ENCODE data around the gene SHC1. TPM values are rescaled to one million over a fixed set of nuclear protein-coding genes. Genes with fewer than 3 reads are reported as not detected.

The SHC1 gene
- polyA plus RNA-seq, 1 of the 3 experiments (the other 2 are of a cell fraction) = 338 TPM

GRCh38 chr1:154959426-154959780, 11.1 kb downstream of the SHC1 start:
- Histone ChIP-seq H3K79me2 (ENCODE audit: insufficient read depth) (peaks cover 32% of the 10 kb centered on the region), H3K9me3 (no peaks in the 10 kb centered on the region), H3F3A (replicated peaks; ENCODE audit: insufficient read depth) (peaks cover 22% of the 10 kb centered on the region), H3K27ac (ENCODE audit: low read depth in 2 of 2, low read length in 1 of 2) (no peak overlapping the region), H3K9me2 (no peaks in the 10 kb centered on the region), H3K4me1 (ENCODE audit: control insufficient read depth in 1 of 2, insufficient read depth in 2 of 2, low read depth in 1 of 2, low read length in 1 of 2) (peaks cover 4 to 45% of the 10 kb centered on the region in 2 experiments; a peak in 3 of 4 replicates), H3K36me3 (replicated peaks in 1 of 2; ENCODE audit: control insufficient read depth in 1 of 2, insufficient read depth in 2 of 2, low read length in 1 of 2) (peaks cover 6 to 40% of the 10 kb centered on the region in 2 experiments), H3K4me3 (ENCODE audit: low read depth in 2 of 2, low read length in 1 of 2) (no peak overlapping the region), H2AFZ (ENCODE audit: low read depth) (no peak overlapping the region), H4K20me1 (ENCODE audit: insufficient read depth) (no peaks in the 10 kb centered on the region), H3K4me2 (no peak overlapping the region), H3K9ac (no peak overlapping the region), H3K27me3 (ENCODE audit: insufficient read depth) (no peaks in the 10 kb centered on the region)
- TF ChIP-seq ZBTB33 (IDR thresholded peaks at IDR 0.05; ENCODE audit: borderline replicate concordance, low read depth) (no peak), NRF1 (IDR thresholded peaks at IDR 0.05; ENCODE audit: low read depth, low read length) (no peak), RAD21 (IDR thresholded peaks at IDR 0.05; ENCODE audit: low read length) (no peak)
- CTCF ChIA-PET = interaction anchor here (0.9 to 37.5 kb wide), 5 partner anchors 12 to 102 kb away, joined by 3 to 640 read pairs (median 6); partner anchors contain the start of genes CKS1B, LENEP, SHC1 and ZBTB7B
- POLR2A ChIA-PET = interaction anchor here (0.7 to 1.5 kb wide), 2 partner anchors 15 to 19 kb away, joined by 3 to 5 read pairs; no protein-coding TSS in a partner anchor
- DNase-seq = no peak
- WGBS (ENCODE audit: low lambda C conversion rate) = 100% methylated on average over 1 of the region's 7 CpGs

GRCh38 chr1:154958681-154959425, 11.7 kb downstream of the SHC1 start:
- Histone ChIP-seq H3K9me3 (no peaks in the 10 kb centered on the region), H3F3A (replicated peaks; ENCODE audit: insufficient read depth) (peaks cover 21% of the 10 kb centered on the region), H3K4me3 (ENCODE audit: low read depth in 2 of 2, low read length in 1 of 2) (no peak overlapping the region), H3K36me3 (replicated peaks in 1 of 2; ENCODE audit: control insufficient read depth in 1 of 2, insufficient read depth in 2 of 2, low read length in 1 of 2) (peaks cover 6 to 37% of the 10 kb centered on the region in 2 experiments), H3K27ac (ENCODE audit: low read depth in 2 of 2, low read length in 1 of 2) (no peak overlapping the region; a peak in 1 of 4 replicates), H3K4me1 (ENCODE audit: control insufficient read depth in 1 of 2, insufficient read depth in 2 of 2, low read depth in 1 of 2, low read length in 1 of 2) (peaks cover 4 to 50% of the 10 kb centered on the region in 2 experiments; a peak in 3 of 4 replicates), H3K9ac (no peak overlapping the region), H3K79me2 (ENCODE audit: insufficient read depth) (peaks cover 29% of the 10 kb centered on the region), H3K27me3 (ENCODE audit: insufficient read depth) (no peaks in the 10 kb centered on the region), H4K20me1 (ENCODE audit: insufficient read depth) (no peaks in the 10 kb centered on the region), H3K9me2 (no peaks in the 10 kb centered on the region), H3K4me2 (no peak overlapping the region), H2AFZ (ENCODE audit: low read depth) (no peak overlapping the region)
- TF ChIP-seq YY1 (IDR thresholded peaks at IDR 0.05; ENCODE audit: low read depth) (no peak), REST (IDR thresholded peaks at IDR 0.05; ENCODE audit: low read depth, low read length) (no peak), RFX5 (IDR thresholded peaks at IDR 0.05; ENCODE audit: low read length) (no peak), MXI1 (IDR thresholded peaks at IDR 0.05; ENCODE audit: low read depth, low read length) (no peak), TAF1 (IDR thresholded peaks at IDR 0.05; ENCODE audit: borderline replicate concordance, low read depth, low read length) (no peak), NRF1 (IDR thresholded peaks at IDR 0.05; ENCODE audit: low read depth, low read length) (no peak), USF2 (IDR thresholded peaks at IDR 0.05; ENCODE audit: borderline replicate concordance, low read depth, low read length) (no peak), SIN3A (IDR thresholded peaks at IDR 0.05; ENCODE audit: borderline replicate concordance, low read depth, low read length) (no peak), EZH2phosphoT487 (IDR thresholded peaks at IDR 0.05; ENCODE audit: borderline replicate concordance, low read depth) (no peak), FOXM1 (IDR thresholded peaks at IDR 0.05; ENCODE audit: low read depth) (no peak), FOSL2 (IDR thresholded peaks at IDR 0.05; ENCODE audit: borderline replicate concordance, low read depth) (no peak), PBX3 (IDR thresholded peaks at IDR 0.05) (no peak)
- POLR2A ChIA-PET = interaction anchor here (1.5 kb wide), 1 partner anchor 20 kb away, joined by 3 read pairs; no protein-coding TSS in a partner anchor
- DNase-seq = no peak
- CTCF ChIA-PET = interaction anchor here (1.5 to 37.5 kb wide), 4 partner anchors 12 to 103 kb away, joined by 4 to 640 read pairs (median 21); partner anchors contain the start of genes CKS1B, LENEP, SHC1 and ZBTB7B
- WGBS (ENCODE audit: low lambda C conversion rate) = 90% methylated on average over 7 of the region's 16 CpGs

All from SK-N-SH (cell line).